Neuronal stem cell (in vitro differentiated cells): ENCODE data around the gene TPSD1. TPM values are rescaled to one million over a fixed set of nuclear protein-coding genes. Genes with fewer than 3 reads are reported as not detected.
"Not testable (repeated sequence)": the region's sequence is repeated elsewhere in the genome, so short reads cannot be mapped to it uniquely, and the experiment has no call there.

ENCODE experiments used
- DNase-seq: peaks from one replicate; pipeline ENCODE4 v3.0.0-alpha.2; 2013; ENCODE audit warnings: low spot score
- H2AFZ ChIP-seq: one replicate; pipeline ENCODE4 v1.6.1; 2013; ENCODE audit warnings: mild to moderate bottlenecking, low read length, inconsistent platforms
- H2AK5ac ChIP-seq: 2 replicates; pipeline ENCODE4 v1.6.1; 2013; ENCODE audit warnings: low read depth, mild to moderate bottlenecking, inconsistent platforms, low read length, moderate library complexity, mixed read lengths
- H2BK120ac ChIP-seq: 2 replicates; pipeline ENCODE4 v1.6.1; 2013; ENCODE audit warnings: low read depth, mild to moderate bottlenecking, inconsistent platforms, low read length, moderate library complexity, mixed read lengths
- H2BK12ac ChIP-seq: one replicate; pipeline ENCODE4 v1.6.1; 2013; ENCODE audit warnings: low read length, inconsistent platforms
- H2BK15ac ChIP-seq: 2 replicates; pipeline ENCODE4 v1.6.1; 2013; ENCODE audit warnings: mild to moderate bottlenecking, low read length, inconsistent platforms, mixed read lengths
- H2BK5ac ChIP-seq: one replicate; pipeline ENCODE4 v1.6.1; 2013; ENCODE audit warnings: inconsistent platforms, mild to moderate bottlenecking, low read length, moderate library complexity
- H3K14ac ChIP-seq: one replicate; pipeline ENCODE4 v1.6.1; 2013; ENCODE audit warnings: low read length, inconsistent platforms
- H3K18ac ChIP-seq: 2 replicates; pipeline ENCODE4 v1.6.1; 2013; ENCODE audit warnings: low read length, inconsistent platforms
- H3K23ac ChIP-seq: 2 replicates; pipeline ENCODE4 v1.6.1; 2013; ENCODE audit warnings: low read depth, mild to moderate bottlenecking, mixed read lengths, low read length, inconsistent platforms; ENCODE audit not compliant: poor library complexity
- H3K27ac ChIP-seq: replicated peaks from 3 replicates; pipeline ENCODE4 v1.5.1; 2013; ENCODE audit warnings: low read length, inconsistent platforms
- H3K27me3 ChIP-seq, 3 experiments: 2 replicates each; pipeline ENCODE4 v1.6.1; 2013; ENCODE audit warnings: low read length in 3 of 3, mild to moderate bottlenecking in 2 of 3, inconsistent platforms in 1 of 3, low read depth in 1 of 3, mixed read lengths in 1 of 3, moderate library complexity in 1 of 3; ENCODE audit not compliant: control insufficient read depth in 3 of 3, insufficient read depth in 3 of 3
- H3K36me3 ChIP-seq, 2 donors: replicated peaks in 1 of 2; 2 replicates each; pipeline ENCODE4 v1.6.1; 2013; ENCODE audit warnings: low read length in 2 of 2; ENCODE audit not compliant: control insufficient read depth in 2 of 2, insufficient read depth in 2 of 2
- H3K4ac ChIP-seq: 2 replicates; pipeline ENCODE4 v1.6.1; 2013; ENCODE audit warnings: inconsistent platforms, mild to moderate bottlenecking, low read length, moderate library complexity
- H3K4me1 ChIP-seq, 2 donors: 1 replicate in 1 of 2; 2 replicates in 1 of 2; pipeline ENCODE4 v1.6.1; 2013; ENCODE audit warnings: low read length in 2 of 2, low read depth in 1 of 2; ENCODE audit not compliant: control insufficient read depth in 2 of 2, insufficient read depth in 1 of 2
- H3K4me2 ChIP-seq: one replicate; pipeline ENCODE4 v1.6.1; 2013; ENCODE audit warnings: mild to moderate bottlenecking, low read length, inconsistent platforms; ENCODE audit not compliant: insufficient read depth, poor library complexity, severe bottlenecking
- H3K4me3 ChIP-seq, 2 donors: 2 replicates each; pipeline ENCODE4 v1.5.1; 2013; ENCODE audit warnings: low read length in 2 of 2, mild to moderate bottlenecking in 2 of 2, inconsistent platforms in 1 of 2, moderate library complexity in 1 of 2
- H3K79me1 ChIP-seq: one replicate; pipeline ENCODE4 v1.6.1; 2013; ENCODE audit warnings: low read depth, mild to moderate bottlenecking, inconsistent platforms, low read length, moderate library complexity
- H3K9ac ChIP-seq: one replicate; pipeline ENCODE4 v1.6.1; 2013; ENCODE audit warnings: mild to moderate bottlenecking, low read depth, low read length, inconsistent platforms; ENCODE audit not compliant: poor library complexity
- H3K9me3 ChIP-seq, 2 donors: replicated peaks in 1 of 2; 2 replicates each; pipeline versions ENCODE3 to v1.6.1; 2013; ENCODE audit warnings: low read length in 2 of 2, mild to moderate bottlenecking in 2 of 2, inconsistent platforms in 1 of 2, low read depth in 1 of 2, mixed read lengths in 1 of 2, moderate library complexity in 1 of 2; ENCODE audit not compliant: control insufficient read depth in 2 of 2, insufficient read depth in 1 of 2
- H4K8ac ChIP-seq: one replicate; pipeline ENCODE4 v1.6.1; 2013; ENCODE audit warnings: low read depth, mild to moderate bottlenecking, inconsistent platforms, low read length, moderate library complexity
- H4K91ac ChIP-seq: one replicate; pipeline ENCODE4 v1.6.1; 2013; ENCODE audit warnings: low read length, low read depth, mild to moderate bottlenecking, inconsistent platforms; ENCODE audit not compliant: poor library complexity
- WGBS, 2 donors: extraction: QIAGEN DNeasy Blood & Tissue Kit; methylation state at CpG; one replicate each; pipeline ENCODE4 v1.1.7; 2013; ENCODE audit warnings: missing lambda C conversion rate in 2 of 2, mixed read lengths in 1 of 2; ENCODE audit not compliant: insufficient read length in 2 of 2, insufficient replicate concordance in 1 of 2; ENCODE audit errors: extremely low coverage in 2 of 2; 5-methylcytosine and 5-hydroxymethylcytosine counted together
- polyA plus RNA-seq, 2 experiments: library from polyadenylated mRNA; stranded (reverse); fragments of 200-250 nt; gene quantifications; one replicate each; pipeline ENCODE4 v1.2.3, GENCODE V29; 2013

TPSD1 gene
- 0.06 TPM for polyA plus RNA-seq (2013, experiment 1 of 2)
- not detected for polyA plus RNA-seq (2013, experiment 2 of 2)

- DNase-seq, result not testable (repeated sequence)
- peak within 1 kb of the TSS; percentile 57 for H3K18ac ChIP-seq
These were observed at the start of gene TPSD1 for GRCh38 chr16:1255276-1256122. TPSD1 (plus strand) TSS chr16:1256069; CDS start chr16:1256281, 212 bp downstream.

GRCh38 chr16:1206326-1206725 lies 49.5 kb upstream of the TPSD1 start:
- Histone ChIP-seq H4K91ac (no peak overlapping the region), H3K23ac (no peak overlapping the region), H3K4me1 (no peaks in the 10 kb centered on the region), H3K9me3 (no peaks in the 10 kb centered on the region), H3K36me3 (peaks cover 5 to 44% of the 10 kb centered on the region in 2 donors), H3K18ac (no peak overlapping the region), H3K4ac (no peak overlapping the region), H3K27ac (no peak overlapping the region), H2BK12ac (no peak overlapping the region), H3K27me3 (no peaks in the 10 kb centered on the region), H3K9ac (no peak overlapping the region), H4K8ac (no peak overlapping the region), H2AFZ (no peak overlapping the region), H3K4me2 (no peak overlapping the region), H3K14ac (no peak overlapping the region), H2BK120ac (no peak overlapping the region), H2AK5ac (no peak overlapping the region), H3K79me1 (no peaks in the 10 kb centered on the region), H2BK15ac (no peak overlapping the region), H3K4me3 (no peak overlapping the region), H2BK5ac (no peak overlapping the region)
- DNase-seq, result no peak
- WGBS, 2 donors, result no CpG with 5 or more reads among the region's 9 CpGs

More at GRCh38 chr16:1255276-1256122, at the start of gene TPSD1:
- H3K9me3 ChIP-seq, H3K4me3 ChIP-seq, H3K79me1 ChIP-seq, H2BK120ac ChIP-seq, H3K36me3 ChIP-seq, H3K4me1 ChIP-seq, H2BK5ac ChIP-seq, H3K4ac ChIP-seq, H2AFZ ChIP-seq, H3K4me2 ChIP-seq, H3K27ac ChIP-seq, H4K91ac ChIP-seq: not testable (repeated sequence)
- Histone ChIP-seq H2AK5ac (peak within 1 kb of the TSS; percentile 92), H3K27me3 (peaks cover 8 to 32% (median 18%) of the 10 kb centered on the region in 3 experiments), H3K14ac (peak within 1 kb of the TSS; percentile 82), H3K23ac (peak within 1 kb of the TSS; percentile 98), H4K8ac (peak within 1 kb of the TSS; percentile 43), H2BK12ac (peak within 1 kb of the TSS; percentile 10), H2BK15ac (peak within 1 kb of the TSS; percentile 85), H3K9ac (peak within 1 kb of the TSS; percentile 60)
- no CpG with 5 or more reads among the region's 26 CpGs for WGBS, 2 donors

GRCh38 chr16:1206786-1207185 lies 49.1 kb upstream of the TPSD1 start:
- Histone ChIP-seq H2BK15ac (no peak overlapping the region), H3K9me3 (no peaks in the 10 kb centered on the region), H3K4ac (no peak overlapping the region), H4K91ac (no peak overlapping the region), H3K27ac (no peak overlapping the region), H3K27me3 (no peaks in the 10 kb centered on the region), H3K23ac (no peak overlapping the region), H4K8ac (no peak overlapping the region), H3K18ac (no peak overlapping the region), H3K79me1 (no peaks in the 10 kb centered on the region), H2AFZ (no peak overlapping the region), H2AK5ac (no peak overlapping the region), H2BK5ac (no peak overlapping the region), H3K14ac (no peak overlapping the region), H3K4me2 (no peak overlapping the region), H3K4me3 (no peak overlapping the region), H2BK120ac (no peak overlapping the region), H3K4me1 (no peaks in the 10 kb centered on the region), H3K36me3 (peaks cover 5 to 42% of the 10 kb centered on the region in 2 donors), H2BK12ac (no peak overlapping the region), H3K9ac (no peak overlapping the region)
- no peak for DNase-seq
- no CpG with 5 or more reads among the region's 16 CpGs for WGBS, 2 donors

- H2AK5ac ChIP-seq, result no peak overlapping the region
- WGBS, 2 donors, result no CpG with 5 or more reads among the region's 22 CpGs
- DNase-seq, result no peak
- H2BK5ac ChIP-seq, result no peak overlapping the region
- H2BK120ac ChIP-seq, result no peak overlapping the region
- H3K27me3 ChIP-seq, result no peaks in the 10 kb centered on the region
- H2BK12ac ChIP-seq, result no peak overlapping the region
- no peaks in the 10 kb centered on the region for H3K4me1 ChIP-seq
- no peak overlapping the region for H3K9ac ChIP-seq
- H4K91ac ChIP-seq, result no peak overlapping the region
- H2BK15ac ChIP-seq, result no peak overlapping the region
- H4K8ac ChIP-seq, result no peak overlapping the region
- peak overlapping the region; percentile 67 for H3K23ac ChIP-seq
- H3K79me1 ChIP-seq, result peaks cover 4% of the 10 kb centered on the region
- no peak overlapping the region for H3K4ac ChIP-seq
- H3K9me3 ChIP-seq, result no peaks in the 10 kb centered on the region
- H3K18ac ChIP-seq, result no peak overlapping the region
- no peak overlapping the region for H3K4me3 ChIP-seq
- H3K27ac ChIP-seq, result no peak overlapping the region
- no peak overlapping the region for H2AFZ ChIP-seq
- peaks cover 5 to 33% of the 10 kb centered on the region in 2 donors for H3K36me3 ChIP-seq
- H3K14ac ChIP-seq, result no peak overlapping the region
- no peak overlapping the region for H3K4me2 ChIP-seq
These were observed 47.5 kb upstream of the TPSD1 start for GRCh38 chr16:1208239-1208830.
